GM18502 (cell line): ENCODE measurements around the gene PCDHB12.
"Not testable (repeated sequence)": the region's sequence is repeated elsewhere in the genome, so short reads cannot be mapped to it uniquely, and the experiment has no call there.

Experiments
- ATAC-seq: cut with Tn5 transposase; IDR thresholded peaks from one replicate; pipeline ENCODE4 v1.9.1; 2021; ENCODE audit warnings: mild to moderate bottlenecking; ENCODE audit not compliant: unreplicated experiment, poor library complexity

Gene PCDHB12

DNA sequence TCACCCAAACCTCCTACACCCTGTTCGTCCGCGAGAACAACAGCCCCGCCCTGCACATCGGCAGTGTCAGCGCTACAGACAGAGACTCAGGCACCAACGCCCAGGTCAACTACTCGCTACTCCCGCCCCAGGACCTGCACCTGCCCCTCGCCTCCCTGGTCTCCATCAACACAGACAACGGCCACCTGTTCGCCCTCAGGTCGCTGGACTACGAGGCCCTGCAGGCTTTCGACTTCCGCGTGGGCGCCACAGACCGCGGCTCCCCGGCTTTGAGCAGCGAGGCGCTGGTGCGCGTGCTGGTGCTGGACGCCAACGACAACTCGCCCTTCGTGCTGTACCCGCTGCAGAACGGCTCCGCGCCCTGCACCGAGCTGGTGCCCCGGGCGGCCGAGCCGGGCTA is 7.4 kb upstream of the PCDHB12 start:
- ATAC-seq, result not testable (repeated sequence)

- not testable (repeated sequence) for ATAC-seq
Measured at GRCh38 chr5:141201646-141202045, 6.9 kb upstream of the PCDHB12 start.

GRCh38 chr5:141210281-141210680 is 1.8 kb downstream of the PCDHB12 start:
- not testable (repeated sequence) for ATAC-seq

DNA sequence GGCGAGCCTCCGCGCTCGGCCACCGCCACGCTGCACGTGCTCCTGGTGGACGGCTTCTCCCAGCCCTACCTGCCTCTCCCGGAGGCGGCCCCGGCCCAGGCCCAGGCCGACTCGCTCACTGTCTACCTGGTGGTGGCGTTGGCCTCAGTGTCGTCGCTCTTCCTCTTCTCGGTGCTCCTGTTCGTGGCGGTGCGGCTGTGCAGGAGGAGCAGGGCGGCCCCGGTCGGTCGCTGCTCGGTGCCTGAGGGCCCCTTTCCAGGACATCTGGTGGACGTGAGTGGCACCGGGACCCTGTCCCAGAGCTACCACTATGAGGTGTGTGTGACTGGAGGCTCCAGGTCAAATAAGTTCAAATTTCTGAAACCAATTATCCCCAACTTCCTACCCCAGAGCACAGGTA is 2.3 kb downstream of the PCDHB12 start:
- not testable (repeated sequence) for ATAC-seq

GRCh38 chr5:141213656-141214339 is 5.3 kb downstream of the PCDHB12 start, which contains the start of gene PCDHB13:
Gene PCDHB13, plus strand, starts transcription at chr5:141213919. Its CDS starts 205 bp downstream, at chr5:141214124.
- not testable (repeated sequence) for ATAC-seq

DNA sequence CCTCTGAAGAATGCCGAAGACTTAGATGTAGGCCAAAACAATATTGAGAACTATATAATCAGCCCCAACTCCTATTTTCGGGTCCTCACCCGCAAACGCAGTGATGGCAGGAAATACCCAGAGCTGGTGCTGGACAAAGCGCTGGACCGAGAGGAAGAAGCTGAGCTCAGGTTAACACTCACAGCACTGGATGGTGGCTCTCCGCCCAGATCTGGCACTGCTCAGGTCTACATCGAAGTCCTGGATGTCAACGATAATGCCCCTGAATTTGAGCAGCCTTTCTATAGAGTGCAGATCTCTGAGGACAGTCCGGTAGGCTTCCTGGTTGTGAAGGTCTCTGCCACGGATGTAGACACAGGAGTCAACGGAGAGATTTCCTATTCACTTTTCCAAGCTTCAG is 6.1 kb downstream of the PCDHB12 start:
- not testable (repeated sequence) for ATAC-seq

DNA sequence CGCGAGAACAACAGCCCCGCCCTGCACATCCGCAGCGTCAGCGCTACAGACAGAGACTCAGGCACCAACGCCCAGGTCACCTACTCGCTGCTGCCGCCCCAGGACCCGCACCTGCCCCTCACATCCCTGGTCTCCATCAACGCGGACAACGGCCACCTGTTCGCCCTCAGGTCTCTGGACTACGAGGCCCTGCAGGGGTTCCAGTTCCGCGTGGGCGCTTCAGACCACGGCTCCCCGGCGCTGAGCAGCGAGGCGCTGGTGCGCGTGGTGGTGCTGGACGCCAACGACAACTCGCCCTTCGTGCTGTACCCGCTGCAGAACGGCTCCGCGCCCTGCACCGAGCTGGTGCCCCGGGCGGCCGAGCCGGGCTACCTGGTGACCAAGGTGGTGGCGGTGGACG is 7.0 kb downstream of the PCDHB12 start:
- ATAC-seq, result not testable (repeated sequence)

DNA sequence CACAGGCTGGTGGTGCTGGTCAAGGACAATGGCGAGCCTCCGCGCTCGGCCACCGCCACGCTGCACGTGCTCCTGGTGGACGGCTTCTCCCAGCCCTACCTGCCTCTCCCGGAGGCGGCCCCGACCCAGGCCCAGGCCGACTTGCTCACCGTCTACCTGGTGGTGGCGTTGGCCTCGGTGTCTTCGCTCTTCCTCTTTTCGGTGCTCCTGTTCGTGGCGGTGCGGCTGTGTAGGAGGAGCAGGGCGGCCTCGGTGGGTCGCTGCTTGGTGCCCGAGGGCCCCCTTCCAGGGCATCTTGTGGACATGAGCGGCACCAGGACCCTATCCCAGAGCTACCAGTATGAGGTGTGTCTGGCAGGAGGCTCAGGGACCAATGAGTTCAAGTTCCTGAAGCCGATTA is 7.5 kb downstream of the PCDHB12 start:
- not testable (repeated sequence) for ATAC-seq

DNA sequence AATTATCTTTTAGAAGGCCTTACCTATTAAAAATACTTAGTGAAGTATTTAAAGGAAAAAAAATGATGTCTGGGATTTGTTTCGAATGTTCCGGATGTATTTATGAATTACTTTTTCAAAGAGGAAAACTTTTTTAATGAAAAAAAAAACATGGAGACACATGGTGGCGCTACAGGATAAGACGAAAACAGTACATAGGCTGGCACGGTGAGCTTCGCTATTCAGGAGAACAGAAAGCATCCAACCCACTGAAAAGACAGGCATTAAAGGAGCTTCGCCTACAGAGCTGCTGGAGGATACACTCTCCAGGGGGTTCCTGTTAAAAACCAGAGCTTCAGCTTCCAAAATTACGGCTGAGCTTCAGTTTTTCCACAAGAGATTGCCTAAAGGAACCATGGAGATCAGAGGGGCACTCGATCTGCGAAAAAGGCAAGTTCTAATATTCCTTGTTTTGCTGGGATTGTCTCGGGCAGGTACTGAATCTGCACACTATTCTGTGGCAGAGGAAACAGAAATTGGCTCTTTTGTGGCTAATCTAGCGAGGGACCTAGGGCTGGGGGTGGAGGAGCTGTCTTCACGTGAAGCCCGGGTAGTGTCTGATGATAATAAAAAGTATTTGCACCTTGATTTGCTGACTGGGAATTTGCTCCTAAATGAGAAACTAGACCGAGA is 14.7 kb downstream of the PCDHB12 start, which contains the start of gene PCDHB14:
Gene PCDHB14 (plus strand): TSS at position 232 of the 672 bp plus-strand sequence. CDS start 163 bp downstream, at position 395.
- ATAC-seq, result no peak

DNA sequence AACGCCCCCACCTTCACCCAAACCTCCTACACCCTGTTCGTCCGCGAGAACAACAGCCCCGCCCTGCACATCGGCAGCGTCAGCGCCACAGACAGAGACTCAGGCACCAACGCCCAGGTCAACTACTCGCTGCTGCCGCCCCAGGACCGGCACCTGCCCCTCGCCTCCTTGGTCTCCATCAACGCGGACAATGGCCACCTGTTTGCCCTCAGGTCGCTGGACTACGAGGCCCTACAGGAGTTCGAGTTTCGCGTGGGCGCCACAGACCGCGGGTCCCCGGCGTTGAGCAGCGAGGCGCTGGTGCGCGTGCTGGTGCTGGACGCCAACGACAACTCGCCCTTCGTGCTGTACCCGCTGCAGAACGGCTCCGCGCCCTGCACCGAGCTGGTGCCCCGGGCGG is 16.3 kb downstream of the PCDHB12 start:
- ATAC-seq, result not testable (repeated sequence)

GRCh38 chr5:141225421-141225820 is 16.9 kb downstream of the PCDHB12 start:
- ATAC-seq, result not testable (repeated sequence)

DNA sequence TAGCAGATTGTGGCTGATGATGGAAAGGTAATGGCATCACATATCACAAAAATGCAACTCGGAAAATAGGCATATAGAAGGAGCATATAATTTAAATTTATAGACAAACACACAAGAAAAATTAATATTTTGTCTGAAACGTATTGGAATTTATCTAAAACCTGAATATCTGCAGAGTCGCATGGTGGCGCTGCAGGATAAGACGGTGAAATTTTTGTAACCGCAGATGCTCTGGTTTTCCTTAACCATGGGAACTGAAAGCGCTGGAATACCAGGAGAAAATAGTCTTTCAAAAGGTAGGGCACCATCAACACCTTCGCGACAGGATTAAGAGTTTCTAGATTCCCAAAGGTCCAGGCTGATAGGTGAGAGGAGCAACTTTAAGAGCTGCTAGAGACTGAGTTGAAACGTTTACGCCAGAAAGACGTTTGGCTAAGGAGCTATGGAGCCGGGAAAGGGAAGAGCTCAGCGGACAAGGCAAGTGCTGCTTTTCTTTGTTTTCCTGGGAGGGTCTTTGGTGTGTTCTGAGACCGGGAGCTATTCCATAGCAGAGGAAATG is 25.7 kb downstream of the PCDHB12 start:
- no peak for ATAC-seq

GRCh38 chr5:141235922-141236321 is 27.4 kb downstream of the PCDHB12 start:
- not testable (repeated sequence) for ATAC-seq

DNA sequence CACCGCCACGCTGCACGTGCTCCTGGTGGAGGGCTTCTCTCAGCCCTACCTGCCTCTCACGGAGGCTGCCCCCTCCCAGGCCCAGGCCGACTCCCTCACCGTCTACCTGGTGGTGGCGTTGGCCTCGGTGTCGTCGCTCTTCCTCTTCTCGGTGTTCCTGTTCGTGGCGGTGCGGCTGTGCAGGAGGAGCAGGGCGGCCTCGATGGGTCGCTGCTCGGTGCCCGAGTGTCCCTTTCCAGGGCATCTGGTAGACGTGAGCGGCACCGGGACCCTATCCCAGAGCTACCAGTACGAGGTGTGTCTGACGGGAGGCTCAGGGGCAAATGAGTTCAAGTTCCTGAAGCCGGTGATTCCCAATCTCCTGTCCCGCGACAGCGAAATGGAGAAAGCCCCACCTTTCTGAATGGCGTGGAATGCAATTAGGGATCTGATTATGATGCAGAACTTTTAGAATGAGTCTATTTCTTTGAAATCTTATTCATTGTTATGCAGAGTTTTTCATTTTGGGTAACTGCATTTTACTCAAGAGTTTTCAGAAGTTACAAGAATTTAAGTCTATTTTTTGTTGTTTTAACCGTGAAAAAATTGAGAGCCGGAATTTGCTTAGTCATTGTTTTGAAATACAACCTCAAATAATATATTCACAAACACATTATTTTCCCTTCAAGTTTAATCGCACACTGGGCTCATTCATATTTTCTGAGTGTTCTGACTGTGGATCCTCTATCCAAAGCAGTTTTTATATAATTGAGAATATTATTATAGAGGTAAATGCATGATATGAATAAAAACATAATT is 28.2 kb downstream of the PCDHB12 start:
- ATAC-seq, result no peak

DNA sequence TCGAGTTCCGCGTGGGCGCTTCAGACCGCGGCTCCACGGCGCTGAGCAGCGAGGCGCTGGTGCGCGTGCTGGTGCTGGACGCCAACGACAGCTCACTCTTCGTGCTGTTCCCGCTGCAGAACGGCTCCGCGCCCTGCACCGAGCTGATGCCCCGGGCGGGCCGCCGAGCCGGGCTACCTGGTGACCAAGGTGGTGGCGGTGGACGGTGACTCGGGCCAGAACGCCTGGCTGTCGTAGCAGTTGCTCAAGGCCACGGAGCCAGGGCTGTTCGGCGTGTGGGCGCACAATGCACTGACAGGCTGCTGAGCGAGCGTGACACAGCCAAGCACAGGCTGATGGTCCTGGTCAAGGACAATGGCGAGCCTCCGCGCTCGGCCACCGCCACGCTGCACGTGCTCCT is 33.0 kb downstream of the PCDHB12 start:
- no peak for ATAC-seq

- ATAC-seq, result no peak
Measured at GRCh38 chr5:141245250-141245717, 36.8 kb downstream of the PCDHB12 start, which contains the start of gene PCDHB15. Gene PCDHB15, plus strand, starts transcription at chr5:141245395. Its CDS starts 184 bp downstream, at chr5:141245579.

GRCh38 chr5:141246971-141247370 is 38.5 kb downstream of the PCDHB12 start:
- ATAC-seq, result not testable (repeated sequence)

DNA sequence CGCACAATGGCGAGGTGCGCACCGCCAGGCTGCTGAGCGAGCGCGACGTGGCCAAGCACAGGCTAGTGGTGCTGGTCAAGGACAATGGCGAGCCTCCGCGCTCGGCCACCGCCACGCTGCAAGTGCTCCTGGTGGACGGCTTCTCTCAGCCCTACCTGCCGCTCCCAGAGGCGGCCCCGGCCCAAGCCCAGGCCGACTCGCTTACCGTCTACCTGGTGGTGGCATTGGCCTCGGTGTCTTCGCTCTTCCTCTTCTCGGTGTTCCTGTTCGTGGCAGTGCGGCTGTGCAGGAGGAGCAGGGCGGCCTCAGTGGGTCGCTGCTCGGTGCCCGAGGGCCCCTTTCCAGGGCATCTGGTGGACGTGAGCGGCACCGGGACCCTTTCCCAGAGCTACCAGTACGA is 38.9 kb downstream of the PCDHB12 start:
- not testable (repeated sequence) for ATAC-seq

DNA sequence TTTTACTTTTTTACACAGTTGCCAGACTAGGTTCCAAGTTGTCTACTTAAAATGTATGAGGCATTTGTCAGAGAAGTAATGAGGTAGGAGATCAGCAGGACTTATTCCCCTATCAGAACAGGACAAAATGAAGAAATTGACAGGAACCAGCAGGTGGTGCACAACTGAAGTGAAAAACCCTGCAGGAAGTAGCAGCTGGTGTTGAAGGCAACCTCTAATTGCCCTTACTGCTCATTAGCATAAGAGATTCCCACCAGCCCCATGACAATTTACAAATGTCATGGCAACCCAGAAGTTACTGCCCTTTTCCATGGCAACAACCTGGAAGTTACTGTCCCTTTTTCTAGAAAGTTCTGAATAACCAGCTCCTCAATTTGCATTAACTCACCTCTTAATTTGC is 42.1 kb downstream of the PCDHB12 start:
- ATAC-seq, result no peak

DNA sequence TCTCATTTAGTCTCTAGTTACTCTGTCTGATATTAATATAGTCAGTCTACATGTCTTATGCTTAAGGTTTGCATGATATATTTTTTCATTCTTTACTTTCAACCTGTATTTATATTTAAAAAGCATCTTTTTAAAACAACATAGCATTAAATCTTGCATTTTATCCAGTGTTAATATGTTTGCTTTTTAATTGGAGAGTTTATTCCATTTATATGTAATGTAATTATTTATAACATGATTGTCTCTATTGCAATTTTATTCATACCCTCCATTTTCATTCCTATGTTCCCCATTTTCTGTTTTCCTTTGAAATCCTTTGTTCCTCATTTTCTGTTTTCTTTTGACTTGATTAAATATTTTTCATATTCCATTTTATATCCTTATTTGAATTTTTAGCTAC is 49.9 kb downstream of the PCDHB12 start:
- ATAC-seq, result no peak
